Raji (cell line): ENCODE measurements around the gene PCSK1.

Source experiments
- POLR2A ChIP-seq: IDR thresholded peaks from 2 replicates; pipeline ENCODE4 v1.6.1; 2011; ENCODE audit warnings: low read depth, low read length, control low read depth; ENCODE audit not compliant: insufficient read depth

PCSK1 gene

GRCh38 chr5:96434201-96434645 is 1.2 kb upstream of the PCSK1 start:
- no peak for TF ChIP-seq POLR2A

GRCh38 chr5:96432216-96433065 is 607 bp downstream of the PCSK1 start:
- no peak for TF ChIP-seq POLR2A

GRCh38 chr5:96431376-96432187 is 1.5 kb downstream of the PCSK1 start:
- no peak for TF ChIP-seq POLR2A

GRCh38 chr5:96427824-96428223 is 5.2 kb downstream of the PCSK1 start:
- TF ChIP-seq POLR2A = no peak

- TF ChIP-seq POLR2A = no peak
These were observed 6.2 kb downstream of the PCSK1 start for GRCh38 chr5:96426831-96427230.

GRCh38 chr5:96425443-96425842 is 7.6 kb downstream of the PCSK1 start:
- TF ChIP-seq POLR2A = no peak

GRCh38 chr5:96415897-96416296 is 17.2 kb downstream of the PCSK1 start:
- TF ChIP-seq POLR2A = no peak

- TF ChIP-seq POLR2A = no peak
These were observed 20.1 kb downstream of the PCSK1 start for GRCh38 chr5:96412868-96413449.

GRCh38 chr5:96410013-96410412 is 23.0 kb downstream of the PCSK1 start:
- TF ChIP-seq POLR2A = no peak

- TF ChIP-seq POLR2A = no peak
These were observed 24.1 kb downstream of the PCSK1 start for GRCh38 chr5:96408841-96409538.

GRCh38 chr5:96408210-96408777 is 24.8 kb downstream of the PCSK1 start:
- TF ChIP-seq POLR2A = no peak

- TF ChIP-seq POLR2A = no peak
These were observed 25.6 kb downstream of the PCSK1 start for GRCh38 chr5:96407436-96407835.

GRCh38 chr5:96404191-96404867 is 28.7 kb downstream of the PCSK1 start:
- no peak for TF ChIP-seq POLR2A

- TF ChIP-seq POLR2A = no peak
These were observed 30.5 kb downstream of the PCSK1 start for GRCh38 chr5:96402500-96402899.

- no peak for TF ChIP-seq POLR2A
These were observed 36.2 kb downstream of the PCSK1 start for GRCh38 chr5:96396878-96397277.

GRCh38 chr5:96391921-96392320 is 41.1 kb downstream of the PCSK1 start:
- TF ChIP-seq POLR2A = no peak
